Loucy (cell line): Measurements from ENCODE around the gene PEX12.

Experiments used
- CTCF ChIP-seq: fragments of 200-600 bp; sonication (generic); conservative IDR thresholded peaks from 2 replicates; pipeline ENCODE4 v1.5.1; 2014; ENCODE audit warnings: mild to moderate bottlenecking, antibody characterized with exemption, low read length
- EZH2phosphoT487 ChIP-seq: fragments of 200-600 bp; IDR thresholded peaks from 2 replicates; pipeline ENCODE4 v1.6.1; 2018; ENCODE audit warnings: antibody characterized with exemption, mild to moderate bottlenecking, moderate library complexity, borderline replicate concordance

DNA sequence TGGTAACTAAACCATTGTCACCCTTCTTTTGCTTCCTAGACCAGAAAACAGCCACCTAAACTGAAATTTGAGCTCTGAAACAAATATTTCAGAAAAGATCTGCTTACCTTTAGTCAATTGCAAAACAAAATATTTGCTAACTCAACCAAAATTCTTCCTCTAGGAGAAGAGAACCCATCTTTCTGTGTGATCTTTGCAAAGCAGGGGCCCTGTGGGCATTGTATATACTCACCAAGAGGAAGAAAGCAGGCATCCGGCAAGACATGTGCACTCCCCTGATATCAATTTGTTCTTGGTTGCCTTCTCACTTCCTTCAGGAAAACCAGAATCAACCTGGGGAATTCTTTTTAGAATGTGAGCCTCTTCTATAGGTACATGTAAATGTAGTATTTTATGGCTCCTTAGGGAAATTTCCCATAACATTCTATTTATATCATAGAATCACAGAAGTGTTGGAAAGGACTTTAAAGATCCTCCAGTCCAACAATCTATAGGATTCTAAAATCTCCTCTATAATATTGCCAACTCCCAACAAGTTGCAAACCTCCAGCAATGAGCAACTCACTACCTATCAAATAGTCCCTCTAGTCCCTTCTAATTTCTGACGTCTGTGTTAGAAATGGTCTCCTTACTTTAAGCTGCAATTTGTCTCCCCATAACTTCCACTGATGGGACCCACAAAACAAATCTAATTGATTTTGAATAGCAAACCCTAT is 18.7 kb downstream of the PEX12 start:
- TF ChIP-seq EZH2phosphoT487, result no peak
- no peak for TF ChIP-seq CTCF
